GM18498 (cell line): Measurements from ENCODE around the gene YPEL3.

Experiments
- ATAC-seq: cut with Tn5 transposase; IDR thresholded peaks from one replicate; pipeline ENCODE4 v1.9.1; 2021; ENCODE audit warnings: mild to moderate bottlenecking, moderate library complexity; ENCODE audit not compliant: unreplicated experiment

YPEL3 gene

DNA sequence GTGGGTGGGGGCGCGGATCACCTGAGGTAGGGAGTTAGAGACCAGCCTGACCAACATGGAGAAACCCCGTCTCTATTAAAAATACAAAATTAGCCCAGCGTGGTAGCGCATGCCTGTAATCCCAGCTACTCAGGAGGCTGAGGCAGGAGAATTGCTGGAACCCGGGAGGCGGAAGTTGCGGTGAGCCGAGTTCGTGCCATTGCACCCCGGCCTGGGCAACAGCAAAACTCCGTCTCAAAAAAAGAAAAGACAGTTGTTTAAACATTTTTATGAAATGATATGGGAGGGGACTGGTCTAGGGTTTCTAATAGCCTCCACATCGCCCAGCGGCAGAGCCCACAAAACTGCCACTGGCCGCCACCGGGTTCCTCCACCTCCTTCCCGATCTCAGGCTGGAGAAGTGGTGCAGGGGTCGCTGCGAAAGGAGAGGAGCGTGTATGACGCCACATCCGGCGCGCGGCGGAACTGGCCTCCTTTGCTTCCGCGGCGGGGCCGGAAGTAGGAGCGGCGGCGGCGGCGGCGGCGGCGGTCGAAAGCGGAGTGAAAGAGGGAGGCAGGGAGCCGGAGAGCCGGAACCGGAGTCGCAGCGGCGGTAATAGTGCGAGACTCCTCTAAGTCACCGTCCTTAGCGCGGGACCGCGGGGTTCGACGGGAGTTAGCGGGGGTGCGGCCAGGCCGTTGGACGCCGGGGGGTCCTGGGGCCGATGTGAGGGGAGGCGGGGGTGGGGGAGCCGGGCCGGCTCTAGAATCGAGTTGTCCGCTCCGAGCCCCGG lies 20.3 kb downstream of the YPEL3 start, which contains the start of gene PPP4C:
Gene PPP4C (plus strand): TSS at position 492 of the 773 bp plus-strand sequence. CDS start 384 bp downstream, outside the sequence.
- peak; percentile 77 for ATAC-seq

GRCh38 chr16:30070490-30070889 lies 25.5 kb downstream of the YPEL3 start:
- ATAC-seq, result no peak

DNA sequence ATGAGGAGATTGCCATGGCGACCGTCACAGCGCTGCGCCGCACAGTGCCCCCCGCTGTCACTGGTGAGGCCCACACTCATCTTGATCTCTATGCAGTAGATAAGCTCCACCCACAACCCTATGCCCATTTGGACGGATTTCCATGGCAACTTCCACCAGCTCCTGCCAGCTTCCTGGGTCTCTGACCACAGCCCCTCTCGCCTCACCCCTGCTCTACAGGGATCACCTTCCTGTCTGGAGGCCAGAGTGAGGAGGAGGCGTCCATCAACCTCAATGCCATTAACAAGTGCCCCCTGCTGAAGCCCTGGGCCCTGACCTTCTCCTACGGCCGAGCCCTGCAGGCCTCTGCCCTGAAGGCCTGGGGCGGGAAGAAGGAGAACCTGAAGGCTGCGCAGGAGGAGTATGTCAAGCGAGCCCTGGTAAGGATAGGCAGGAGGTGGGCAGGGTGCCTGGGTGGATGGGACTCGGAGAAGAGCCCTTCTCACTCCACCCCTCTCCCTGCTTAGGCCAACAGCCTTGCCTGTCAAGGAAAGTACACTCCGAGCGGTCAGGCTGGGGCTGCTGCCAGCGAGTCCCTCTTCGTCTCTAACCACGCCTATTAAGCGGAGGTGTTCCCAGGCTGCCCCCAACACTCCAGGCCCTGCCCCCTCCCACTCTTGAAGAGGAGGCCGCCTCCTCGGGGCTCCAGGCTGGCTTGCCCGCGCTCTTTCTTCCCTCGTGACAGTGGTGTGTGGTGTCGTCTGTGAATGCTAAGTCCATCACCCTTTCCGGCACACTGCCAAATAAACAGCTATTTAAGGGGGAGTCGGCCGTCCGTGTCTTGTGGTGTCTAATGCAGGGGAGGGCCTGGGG lies 26.2 kb downstream of the YPEL3 start:
- no peak for ATAC-seq

DNA sequence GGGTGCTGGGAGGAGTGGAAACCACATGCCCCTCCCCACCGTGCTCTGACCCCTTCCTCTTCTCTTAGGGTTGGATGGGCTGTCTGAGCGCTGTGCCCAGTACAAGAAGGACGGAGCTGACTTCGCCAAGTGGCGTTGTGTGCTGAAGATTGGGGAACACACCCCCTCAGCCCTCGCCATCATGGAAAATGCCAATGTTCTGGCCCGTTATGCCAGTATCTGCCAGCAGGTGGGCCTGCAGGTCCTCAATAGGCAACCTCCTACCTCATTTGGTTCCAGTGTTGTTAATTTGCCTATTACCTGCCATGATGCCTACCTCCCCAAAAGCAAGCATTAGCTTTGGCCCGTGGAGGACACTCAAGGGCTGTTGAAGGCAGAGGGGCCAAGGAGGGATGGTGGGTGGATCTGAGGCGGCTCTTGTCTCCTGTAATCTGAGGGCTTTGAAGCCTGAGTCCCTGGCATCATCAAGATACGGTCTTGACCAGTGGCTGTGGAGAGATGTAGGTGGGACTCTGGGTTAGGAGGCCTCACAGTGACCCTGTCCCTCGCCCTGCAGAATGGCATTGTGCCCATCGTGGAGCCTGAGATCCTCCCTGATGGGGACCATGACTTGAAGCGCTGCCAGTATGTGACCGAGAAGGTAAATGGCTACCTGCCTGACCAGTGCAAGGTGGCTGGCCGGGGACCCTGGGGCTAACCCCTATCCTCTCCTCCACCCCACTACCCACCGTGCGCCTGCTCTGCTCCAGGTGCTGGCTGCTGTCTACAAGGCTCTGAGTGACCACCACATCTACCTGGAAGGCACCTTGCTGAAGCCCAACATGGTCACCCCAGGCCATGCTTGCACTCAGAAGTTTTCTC lies 27.0 kb downstream of the YPEL3 start:
- ATAC-seq, result no peak

DNA sequence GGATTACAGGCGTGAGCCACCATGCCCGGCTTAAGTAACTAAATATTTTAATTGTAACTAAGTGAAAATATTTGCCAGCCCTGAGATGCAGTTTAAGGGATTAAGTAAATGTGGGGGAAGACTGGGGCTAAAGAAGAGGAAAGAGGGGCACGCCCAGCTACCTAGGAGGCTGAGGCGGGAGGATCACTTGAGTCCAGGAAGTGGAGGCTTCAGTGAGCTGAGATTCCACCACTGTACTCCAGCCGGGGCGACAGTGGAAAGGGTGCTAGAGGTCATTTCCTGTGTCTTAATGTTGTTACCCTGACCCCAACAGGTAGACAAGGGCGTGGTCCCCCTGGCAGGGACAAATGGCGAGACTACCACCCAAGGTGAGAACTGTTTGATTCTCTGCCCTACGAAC lies 27.7 kb downstream of the YPEL3 start:
- no peak for ATAC-seq

DNA sequence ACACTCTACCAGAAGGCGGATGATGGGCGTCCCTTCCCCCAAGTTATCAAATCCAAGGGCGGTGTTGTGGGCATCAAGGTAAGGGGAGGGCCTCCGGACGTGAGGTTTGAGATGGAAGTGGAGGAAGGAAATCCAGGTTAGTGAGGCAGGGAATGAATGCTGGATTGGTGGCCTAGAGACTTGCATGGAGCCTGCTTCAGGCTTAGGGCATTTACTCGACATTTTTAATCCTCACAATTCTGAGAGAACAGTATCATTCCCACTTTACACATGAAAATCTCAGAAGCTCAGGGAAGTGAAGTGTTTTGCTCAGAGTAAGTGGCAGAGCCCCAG lies 28.5 kb downstream of the YPEL3 start:
- ATAC-seq, result no peak

DNA sequence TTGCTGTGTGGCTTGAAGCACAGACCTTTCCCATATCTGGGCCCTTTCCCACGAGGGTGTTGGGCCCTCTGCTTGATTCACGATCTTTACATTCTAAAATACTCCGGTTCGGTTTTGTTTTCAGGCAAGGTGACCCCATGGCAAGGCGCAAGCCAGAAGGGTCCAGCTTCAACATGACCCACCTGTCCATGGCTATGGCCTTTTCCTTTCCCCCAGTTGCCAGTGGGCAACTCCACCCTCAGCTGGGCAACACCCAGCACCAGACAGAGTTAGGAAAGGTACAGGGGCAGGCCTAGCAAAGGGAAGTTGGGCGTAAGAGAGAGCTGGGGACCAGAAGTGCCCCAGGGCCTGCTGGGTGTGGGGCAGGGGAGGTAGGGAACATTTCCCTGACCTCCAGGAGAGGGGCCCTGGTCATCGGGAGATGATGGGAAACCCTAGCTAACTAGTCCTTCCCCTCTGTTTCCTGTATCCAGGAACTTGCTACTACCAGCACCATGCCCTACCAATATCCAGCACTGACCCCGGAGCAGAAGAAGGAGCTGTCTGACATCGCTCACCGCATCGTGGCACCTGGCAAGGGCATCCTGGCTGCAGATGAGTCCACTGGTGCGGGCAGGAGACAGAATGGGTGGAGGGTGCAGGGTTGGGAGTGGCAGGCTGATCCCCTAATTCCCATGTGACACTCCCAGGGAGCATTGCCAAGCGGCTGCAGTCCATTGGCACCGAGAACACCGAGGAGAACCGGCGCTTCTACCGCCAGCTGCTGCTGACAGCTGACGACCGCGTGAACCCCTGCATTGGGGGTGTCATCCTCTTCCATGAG lies 29.0 kb downstream of the YPEL3 start:
- ATAC-seq, result no peak

- ATAC-seq, result no peak
Measured at GRCh38 chr16:30065943-30066760, 29.9 kb downstream of the YPEL3 start.

GRCh38 chr16:30065102-30065942 lies 30.7 kb downstream of the YPEL3 start, which contains the start of gene ALDOA:
ALDOA (plus strand) TSS chr16:30065760; CDS start chr16:30066898, 1,138 bp downstream.
- peak; percentile 76 for ATAC-seq

DNA sequence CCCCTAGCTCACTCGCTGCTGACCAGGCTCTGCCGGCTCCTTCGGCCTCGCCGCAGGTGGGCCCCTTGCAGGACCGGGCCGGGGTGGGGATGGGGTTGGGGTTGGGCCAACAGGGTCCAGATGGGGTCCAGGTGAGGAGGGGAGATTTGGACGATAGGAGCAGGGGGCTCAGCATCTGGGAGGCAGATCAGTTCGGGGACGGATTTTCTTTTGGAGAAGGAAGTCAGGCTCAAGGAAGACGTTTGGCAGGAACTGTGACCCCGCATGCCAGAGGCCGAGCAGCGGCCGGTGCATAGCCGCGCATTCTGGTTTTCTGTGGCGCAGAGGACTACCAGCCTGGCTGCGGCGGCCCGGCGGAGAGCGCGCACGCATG lies 31.3 kb downstream of the YPEL3 start:
- ATAC-seq, result peak; percentile 1

GRCh38 chr16:30063893-30064728 lies 31.9 kb downstream of the YPEL3 start:
- ATAC-seq, result peak; percentile 36

GRCh38 chr16:30063278-30063892 lies 32.6 kb downstream of the YPEL3 start:
- ATAC-seq, result no peak

- ATAC-seq, result no peak
Measured at GRCh38 chr16:30060836-30061554, 35.0 kb downstream of the YPEL3 start.

DNA sequence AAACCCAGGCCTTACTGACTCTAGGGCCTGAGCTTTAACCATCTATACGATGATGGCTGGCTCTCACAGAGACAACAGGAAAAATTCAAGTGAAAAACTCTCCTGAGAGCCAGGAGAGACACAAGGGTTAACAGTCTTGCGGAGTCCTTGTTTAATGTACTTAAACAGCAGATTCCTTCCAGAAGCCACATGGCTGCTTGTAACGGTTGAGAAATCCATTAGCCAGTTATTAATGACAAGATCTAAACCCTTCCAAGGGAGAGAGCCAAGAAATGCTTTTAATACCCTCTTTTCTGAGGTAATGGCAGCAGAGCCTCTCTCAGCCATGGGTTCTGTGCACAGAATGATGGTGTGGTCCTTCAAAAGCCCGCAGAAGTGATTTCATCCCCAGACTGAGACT lies 35.7 kb downstream of the YPEL3 start:
- ATAC-seq, result no peak

DNA sequence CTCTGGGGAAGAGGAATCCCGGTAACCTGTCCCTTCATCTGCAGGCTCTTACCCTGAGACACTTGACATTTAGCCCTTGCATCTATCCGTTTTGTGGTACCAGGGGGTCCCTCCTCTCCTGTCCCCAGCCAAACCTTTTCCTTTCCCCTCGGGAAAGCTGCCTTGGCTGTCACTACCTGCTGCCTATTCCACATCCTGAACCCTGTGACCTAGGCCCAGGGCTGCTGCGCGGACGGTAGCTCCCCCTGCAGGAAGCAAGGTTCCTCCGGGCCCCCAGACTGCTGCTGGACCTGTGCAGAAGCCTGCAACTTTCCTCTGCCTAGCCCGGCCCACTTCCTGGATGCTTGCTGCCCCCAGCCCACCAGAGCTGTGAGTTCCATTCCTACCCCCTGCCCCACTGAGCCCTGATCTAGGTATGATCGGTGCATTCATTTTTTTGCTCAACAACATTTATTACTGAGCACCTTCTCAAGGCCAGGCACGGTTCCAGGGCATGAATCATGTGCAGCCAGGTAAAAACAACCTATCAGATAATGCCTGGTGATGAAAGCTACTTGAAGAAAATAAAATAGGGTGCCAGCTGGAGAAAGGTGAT lies 41.0 kb downstream of the YPEL3 start:
- no peak for ATAC-seq

- ATAC-seq, result no peak
Measured at GRCh38 chr16:30054451-30054850, 41.6 kb downstream of the YPEL3 start.
